Measurements from ENCODE around the gene MRPS14. TPM values are rescaled to one million over a fixed set of nuclear protein-coding genes. Genes with fewer than 3 reads are reported as not detected.

The MRPS14 gene
- total RNA-seq, 1 donor from 2014 or later: 21.0 TPM

Other genes starting within 250 kb of the MRPS14 start
- 118 and 251 TPM in 2 replicates for gene CACYBP, start 23.5 kb downstream of the MRPS14 start, total RNA-seq
- gene TNN, start 44.4 kb upstream of the MRPS14 start, total RNA-seq: not detected in 2 replicates
- gene KIAA0040, start 169.4 kb upstream of the MRPS14 start, total RNA-seq: 6.1 and 8.7 TPM in 2 replicates